HepG2 (cell line): ENCODE data around the gene HDDC3. TPM values are rescaled to one million over a fixed set of nuclear protein-coding genes. Genes with fewer than 3 reads are reported as not detected.

ENCODE experiments used
- BCL6 ChIP-seq: IDR thresholded peaks from 2 replicates; pipeline ENCODE4 v1.6.1; 2016; ENCODE audit warnings: missing genetic modification reagents, missing compliant biosample characterization
- ETS1 ChIP-seq: sonication (generic); formaldehyde crosslinking; IDR thresholded peaks from 2 replicates; pipeline ENCODE4 v1.4.0; 2020; ENCODE audit warnings: missing genetic modification reagents
- FOXA1 ChIP-seq, 2 experiments: fragments of 450-650 bp in 1 of 2; sonication (generic) in 1 of 2; formaldehyde crosslinking in 1 of 2; IDR thresholded peaks; 2 replicates each; pipeline versions ENCODE4 v1.4.0 to v1.6.1; 2016 to 2020; ENCODE audit warnings: missing genetic modification reagents in 1 of 2
- GTF3A ChIP-seq: sonication (generic); formaldehyde crosslinking; conservative IDR thresholded peaks from 2 replicates; pipeline ENCODE4 v1.4.0; 2020; ENCODE audit warnings: mild to moderate bottlenecking, missing genetic modification reagents
- HHEX ChIP-seq: IDR thresholded peaks from 2 replicates; pipeline ENCODE4 v1.6.1; 2016; ENCODE audit warnings: control low read depth
- HOXA9 ChIP-seq: sonication (generic); formaldehyde crosslinking; IDR thresholded peaks from 2 replicates; pipeline ENCODE4 v1.8.1; 2022; ENCODE audit warnings: missing genetic modification reagents, mild to moderate bottlenecking, moderate library complexity, borderline replicate concordance
- KDM1A ChIP-seq: IDR thresholded peaks from 2 replicates; pipeline ENCODE4 v1.6.1; 2016; ENCODE audit warnings: missing compliant biosample characterization
- MTA1 ChIP-seq: sonication (generic); formaldehyde crosslinking; IDR thresholded peaks from 2 replicates; pipeline ENCODE4 v1.4.0; 2020; ENCODE audit warnings: missing genetic modification reagents, mild to moderate bottlenecking, borderline replicate concordance
- MTF1 ChIP-seq: sonication (generic); formaldehyde crosslinking; IDR thresholded peaks from 2 replicates; pipeline ENCODE4 v1.5.0; 2020; ENCODE audit warnings: missing genetic modification reagents
- MYPOP ChIP-seq: sonication (generic); formaldehyde crosslinking; IDR thresholded peaks from 2 replicates; pipeline ENCODE4 v1.8.1; 2023; ENCODE audit warnings: mild to moderate bottlenecking, moderate library complexity, missing genetic modification reagents
- POGK ChIP-seq: sonication (generic); formaldehyde crosslinking; conservative IDR thresholded peaks from 2 replicates; pipeline ENCODE4 v1.8.0; 2022; ENCODE audit warnings: mild to moderate bottlenecking, moderate library complexity, missing genetic modification reagents
- PPARG ChIP-seq: conservative IDR thresholded peaks from 2 replicates; pipeline ENCODE4 v1.6.1; 2016; ENCODE audit warnings: missing biosample characterization, missing genetic modification reagents
- RFXANK ChIP-seq: IDR thresholded peaks from 2 replicates; pipeline ENCODE4 v1.6.1; 2016
- SRY ChIP-seq: sonication (generic); formaldehyde crosslinking; IDR thresholded peaks from 2 replicates; pipeline ENCODE4 v1.8.0; 2022; ENCODE audit warnings: mild to moderate bottlenecking, missing genetic modification reagents
- STAT5B ChIP-seq: sonication (generic); formaldehyde crosslinking; IDR thresholded peaks from 2 replicates; pipeline ENCODE4 v1.4.0; 2020; ENCODE audit warnings: missing genetic modification reagents
- TAF1 ChIP-seq: sonication (generic); formaldehyde crosslinking; IDR thresholded peaks from 2 replicates; pipeline ENCODE4 v1.4.0; 2020; ENCODE audit warnings: missing genetic modification reagents
- ZMYM4 ChIP-seq: sonication (generic); formaldehyde crosslinking; IDR thresholded peaks from 2 replicates; pipeline ENCODE4 v1.8.1; 2023; ENCODE audit warnings: mild to moderate bottlenecking, missing genetic modification reagents
- ZNF460 ChIP-seq: sonication (generic); formaldehyde crosslinking; IDR thresholded peaks from 2 replicates; pipeline ENCODE4 v1.5.1; 2020; ENCODE audit warnings: missing genetic modification reagents, mild to moderate bottlenecking, borderline replicate concordance
- ZNF468 ChIP-seq: sonication (generic); formaldehyde crosslinking; IDR thresholded peaks from 2 replicates; pipeline ENCODE4 v1.8.0; 2022; ENCODE audit warnings: mild to moderate bottlenecking, moderate library complexity, missing genetic modification reagents
- ZNF570 ChIP-seq: sonication (generic); formaldehyde crosslinking; IDR thresholded peaks from 2 replicates; pipeline ENCODE4 v1.4.0; 2020; ENCODE audit warnings: mild to moderate bottlenecking, missing genetic modification reagents, borderline replicate concordance
- ZNF652 ChIP-seq: IDR thresholded peaks from 2 replicates; pipeline ENCODE4 v1.6.1; 2016; ENCODE audit warnings: low read depth, borderline replicate concordance
- ZNF879 ChIP-seq: sonication (generic); formaldehyde crosslinking; IDR thresholded peaks from 2 replicates; pipeline ENCODE4 v1.8.1; 2023; ENCODE audit warnings: missing genetic modification reagents
- polyA plus RNA-seq, 8 experiments: library from polyadenylated mRNA; depleted of rRNA in 3 of 8; stranded (reverse) in 7 of 8; unstranded in 1 of 8; fragments of >200 nt; fragmentation: Illumina TruSeq in 4 of 8; extraction: Trizol in 4 of 8; gene quantifications; 2 replicates each; pipeline versions ENCODE4 v1.2.1 to v1.2.3, GENCODE V29; 2011 to 2016; ENCODE audit warnings: low read depth in 4 of 8, missing spikeins in 1 of 8, mixed read lengths in 1 of 8; ENCODE audit not compliant: insufficient read depth in 1 of 8
- total RNA-seq, 5 experiments: library from RNA; depleted of rRNA; stranded (reverse); fragments of >200 nt; fragmentation: Illumina TruSeq; extraction: Trizol; gene quantifications; 2 replicates each; pipeline ENCODE4 v1.2.3, GENCODE V29; 2016; ENCODE audit warnings: low read depth in 1 of 5
- TF ChIP-seq, protein P1 (sequence below): sonication (generic); formaldehyde crosslinking; IDR thresholded peaks from 2 replicates; pipeline ENCODE4 v1.8.1; 2023; ENCODE audit warnings: mild to moderate bottlenecking, inconsistent platforms, moderate library complexity, missing genetic modification reagents, borderline replicate concordance
- TF ChIP-seq, protein P2 (sequence below): fragments of 450-650 bp; IDR thresholded peaks from 2 replicates; pipeline ENCODE4 v1.6.1; 2017

The HDDC3 gene
- total and polyA plus RNA-seq, 2 of the 13 experiments (the other 11 are each of a cell fraction or from before 2014, with no cell fraction given), result 18.7 to 28.3 TPM

DNA sequence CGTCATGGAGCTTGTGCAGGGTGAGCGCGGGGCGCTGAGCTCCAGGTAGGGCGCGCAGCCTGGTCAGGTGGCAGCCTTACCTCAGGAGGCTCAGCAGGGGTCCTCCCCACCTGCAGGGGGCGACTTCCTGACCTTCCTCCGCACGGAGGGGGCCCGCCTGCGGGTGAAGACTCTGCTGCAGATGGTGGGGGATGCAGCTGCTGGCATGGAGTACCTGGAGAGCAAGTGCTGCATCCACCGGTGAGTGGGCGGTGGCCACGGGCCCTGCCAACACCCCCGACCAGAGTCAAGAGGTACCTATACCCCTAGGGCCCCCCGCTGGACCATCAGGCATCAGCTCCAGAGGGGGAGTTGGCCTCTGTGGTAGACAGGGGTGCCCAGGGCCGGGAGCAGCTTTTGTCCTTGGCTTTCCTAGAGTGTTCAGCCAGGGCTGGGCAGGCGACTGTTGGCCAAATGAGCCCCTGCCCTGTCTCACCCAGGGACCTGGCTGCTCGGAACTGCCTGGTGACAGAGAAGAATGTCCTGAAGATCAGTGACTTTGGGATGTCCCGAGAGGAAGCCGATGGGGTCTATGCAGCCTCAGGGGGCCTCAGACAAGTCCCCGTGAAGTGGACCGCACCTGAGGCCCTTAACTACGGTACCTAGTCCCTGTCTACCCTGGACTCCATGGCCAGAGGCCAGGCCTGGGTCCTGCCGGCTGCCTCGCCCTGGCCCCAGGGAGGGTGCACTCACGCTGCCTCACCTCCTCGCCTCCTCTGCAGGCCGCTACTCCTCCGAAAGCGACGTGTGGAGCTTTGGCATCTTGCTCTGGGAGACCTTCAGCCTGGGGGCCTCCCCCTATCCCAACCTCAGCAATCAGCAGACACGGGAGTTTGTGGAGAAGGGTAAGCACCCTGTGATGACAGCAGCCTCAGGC, 38.9 kb downstream of the HDDC3 start (continued):
- TF ChIP-seq ETS1 (CRISPR knock-in tag) (no peak), MTF1 (CRISPR knock-in tag) (no peak), ZNF570 (CRISPR knock-in tag) (no peak), KDM1A (CRISPR knock-in tag) (no peak), MTA1 (no peak), FOXA1 (IDR thresholded peaks at IDR 0.05) (no peak), FOXA1 (CRISPR knock-in tag; IDR thresholded peaks at IDR 0.05) (no peak), TAF1 (CRISPR knock-in tag) (peak; percentile 75; the same call in 1 of the 2 replicates), PPARG (CRISPR knock-in tag) (no peak), GTF3A (CRISPR knock-in tag) (no peak), HOXA9 (CRISPR knock-in tag) (no peak), HHEX (CRISPR knock-in tag) (no peak), ZMYM4 (CRISPR knock-in tag) (peak; percentile 97), STAT5B (CRISPR knock-in tag) (no peak), ZNF652 (CRISPR knock-in tag) (no peak), ZNF468 (no peak), RFXANK (CRISPR knock-in tag) (no peak), ZNF879 (CRISPR knock-in tag) (no peak), MYPOP (no peak), POGK (CRISPR knock-in tag) (peak; percentile 63; the same call in 1 of the 2 replicates), ZNF460 (CRISPR knock-in tag) (no peak), SRY (CRISPR knock-in tag) (no peak), BCL6 (CRISPR knock-in tag) (peak; percentile 57)
- TF ChIP-seq, protein P1, sequence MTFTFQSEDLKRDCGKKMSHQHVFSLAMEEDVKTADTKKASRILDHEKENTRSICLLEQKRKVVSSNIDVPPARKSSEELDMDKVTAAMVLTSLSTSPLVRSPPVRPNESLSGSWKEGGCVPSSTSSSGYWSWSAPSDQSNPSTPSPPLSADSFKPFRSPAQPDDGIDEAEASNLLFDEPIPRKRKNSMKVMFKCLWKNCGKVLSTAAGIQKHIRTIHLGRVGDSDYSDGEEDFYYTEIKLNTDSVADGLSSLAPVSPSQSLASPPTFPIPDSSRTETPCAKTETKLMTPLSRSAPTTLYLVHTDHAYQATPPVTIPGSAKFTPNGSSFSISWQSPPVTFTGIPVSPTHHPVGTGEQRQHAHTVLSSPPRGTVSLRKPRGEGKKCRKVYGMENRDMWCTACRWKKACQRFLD (CRISPR knock-in tag), result 0 out of 2 replicates have a peak, but pooled peaks have one; percentile 45
- TF ChIP-seq, protein P2, sequence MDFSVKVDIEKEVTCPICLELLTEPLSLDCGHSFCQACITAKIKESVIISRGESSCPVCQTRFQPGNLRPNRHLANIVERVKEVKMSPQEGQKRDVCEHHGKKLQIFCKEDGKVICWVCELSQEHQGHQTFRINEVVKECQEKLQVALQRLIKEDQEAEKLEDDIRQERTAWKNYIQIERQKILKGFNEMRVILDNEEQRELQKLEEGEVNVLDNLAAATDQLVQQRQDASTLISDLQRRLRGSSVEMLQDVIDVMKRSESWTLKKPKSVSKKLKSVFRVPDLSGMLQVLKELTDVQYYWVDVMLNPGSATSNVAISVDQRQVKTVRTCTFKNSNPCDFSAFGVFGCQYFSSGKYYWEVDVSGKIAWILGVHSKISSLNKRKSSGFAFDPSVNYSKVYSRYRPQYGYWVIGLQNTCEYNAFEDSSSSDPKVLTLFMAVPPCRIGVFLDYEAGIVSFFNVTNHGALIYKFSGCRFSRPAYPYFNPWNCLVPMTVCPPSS, result no peak
